SK-N-MC (cell line): ENCODE data around the gene NT5DC3.
"Not testable (repeated sequence)": the region's sequence is repeated elsewhere in the genome, so short reads cannot be mapped to it uniquely, and the experiment has no call there.

Experiments used
- EZH2 ChIP-seq: fragments of 200-600 bp; sonication (generic); IDR thresholded peaks from one replicate; pipeline ENCODE4 v1.6.1; 2017; ENCODE audit warnings: antibody characterized with exemption
- POLR2AphosphoS5 ChIP-seq: IDR thresholded peaks from 2 replicates; pipeline ENCODE4 v1.6.1; 2012; ENCODE audit warnings: mild to moderate bottlenecking, low read depth, low read length, borderline replicate concordance

DNA sequence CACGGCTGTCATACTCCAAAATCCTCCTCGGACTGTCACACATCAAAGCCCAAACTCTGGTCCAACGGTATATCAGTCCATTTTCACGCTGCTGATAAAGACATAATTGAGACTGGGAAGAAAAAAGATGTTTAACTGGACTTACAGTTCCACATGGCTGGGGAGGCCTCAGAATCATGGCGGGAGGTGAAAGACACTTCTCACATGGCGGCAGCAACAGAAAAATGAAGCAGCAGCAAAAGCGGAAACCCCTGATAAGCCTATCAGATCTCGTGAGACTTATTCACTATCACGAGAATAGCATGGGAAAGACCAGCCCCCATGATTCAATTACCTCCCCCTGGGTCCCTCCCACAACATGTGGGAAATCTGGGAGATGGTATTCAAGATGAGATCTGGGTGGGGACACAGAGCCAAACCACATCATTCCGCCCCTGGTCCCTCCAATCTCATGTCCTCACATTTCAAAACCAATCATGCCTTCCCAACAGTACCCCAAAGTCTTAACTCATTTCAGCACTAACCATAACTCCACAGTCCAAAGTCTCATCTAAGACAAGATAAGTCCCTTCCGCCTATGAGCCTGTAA lies 5.2 kb downstream of the NT5DC3 start:
- TF ChIP-seq EZH2, POLR2AphosphoS5: not testable (repeated sequence)
